ENCODE results near the gene MAB21L1.

MAB21L1 gene

DNA sequence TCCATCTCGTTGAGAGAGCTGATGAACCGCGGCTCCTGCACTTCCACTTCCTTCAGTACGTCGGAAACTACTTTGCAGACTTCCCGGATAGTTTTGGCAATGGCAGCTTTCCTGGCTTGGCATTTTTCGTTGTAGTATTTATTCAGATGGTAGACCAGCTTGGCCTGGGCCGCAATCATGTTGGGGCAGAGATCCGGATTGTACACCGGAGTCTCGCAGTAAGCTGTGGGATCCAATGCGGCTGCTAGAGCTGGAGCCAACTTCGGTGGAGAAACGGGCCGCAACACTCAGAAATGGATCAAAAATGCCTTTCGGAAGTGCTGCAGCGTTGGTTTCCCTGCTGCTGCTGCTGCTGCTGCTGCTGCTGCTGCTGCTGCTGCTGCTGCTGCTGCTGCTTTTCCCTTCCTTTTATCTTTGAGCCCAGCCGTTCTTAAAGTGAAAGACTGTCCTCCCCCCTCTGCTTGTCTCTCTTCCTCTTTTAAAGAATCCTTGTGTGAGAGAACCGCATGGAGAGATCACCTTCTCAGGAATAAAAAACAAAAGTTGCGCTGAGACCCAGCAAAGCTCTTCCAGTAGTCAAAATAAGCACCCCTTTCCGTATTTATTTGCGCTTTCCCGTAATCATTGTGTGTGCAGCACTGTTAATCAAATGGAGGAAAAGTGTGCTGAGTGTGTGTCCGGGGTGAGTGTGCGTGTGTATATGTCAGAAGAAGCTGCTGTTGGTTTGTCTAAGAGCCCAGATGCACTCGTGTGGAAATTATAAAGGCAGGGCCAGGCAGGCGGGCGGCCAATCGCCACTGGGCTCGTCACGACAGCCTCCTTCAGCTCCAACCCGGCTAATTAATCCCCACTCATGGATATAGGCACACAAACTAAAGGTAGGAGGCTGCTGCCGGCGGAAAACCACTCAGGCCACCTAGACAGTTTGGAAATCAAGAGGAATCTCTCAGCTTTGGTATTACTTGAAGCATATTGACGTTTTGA lies at the start of gene MAB21L1:
Gene MAB21L1, minus strand, starts transcription at position 730 of the 984 bp plus-strand sequence. Its CDS starts 551 bp downstream, at position 179.
- peak within 1 kb of the TSS; percentile 45 for H3K27ac ChIP-seq (ENCODE audit: low read depth, low read length)
- H3K27me3 ChIP-seq (ENCODE audit: insufficient read depth, low read length), result no peaks in the 10 kb centered on the region
- peak within 1 kb of the TSS; percentile 97 for H2AFZ ChIP-seq (ENCODE audit: low read length, unreplicated experiment)
- no peaks in the 10 kb centered on the region for H3K36me3 ChIP-seq (ENCODE audit: insufficient read depth, low read length)
- H3K79me2 ChIP-seq (ENCODE audit: control insufficient read depth, insufficient read depth, low read length, unreplicated experiment), result peaks cover 23% of the 10 kb centered on the region
- H3K4me1 ChIP-seq (ENCODE audit: control insufficient read depth, insufficient read depth, low read length, unreplicated experiment), result no peaks in the 10 kb centered on the region
- peak within 1 kb of the TSS; percentile 94 for H3K4me3 ChIP-seq (ENCODE audit: low read depth, low read length)

DNA sequence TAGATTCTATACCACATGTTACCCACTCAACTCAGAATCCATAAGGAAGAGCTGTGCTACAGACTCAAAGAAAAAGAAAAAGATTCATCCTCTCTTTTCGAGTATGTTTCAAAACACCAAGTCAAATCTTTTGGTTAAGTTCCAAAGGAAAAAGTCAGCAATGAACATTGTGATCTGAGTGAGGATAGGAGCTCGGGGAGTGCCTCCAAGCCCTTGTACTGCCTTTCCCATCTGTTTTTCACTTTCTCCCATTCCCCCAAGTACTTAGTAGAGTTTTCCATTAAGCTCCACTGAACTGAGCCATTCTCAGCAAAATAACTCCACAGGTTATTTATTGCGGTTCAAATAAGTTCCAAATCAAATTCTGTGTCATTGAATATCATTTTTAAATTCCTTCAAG lies 47.7 kb upstream of the MAB21L1 start:
- Histone ChIP-seq H3K36me3 (ENCODE audit: insufficient read depth, low read length) (no peaks in the 10 kb centered on the region), H3K27me3 (ENCODE audit: insufficient read depth, low read length) (no peaks in the 10 kb centered on the region), H3K79me2 (ENCODE audit: control insufficient read depth, insufficient read depth, low read length, unreplicated experiment) (no peaks in the 10 kb centered on the region), H3K4me3 (ENCODE audit: low read depth, low read length) (no peak overlapping the region), H3K4me1 (ENCODE audit: control insufficient read depth, insufficient read depth, low read length, unreplicated experiment) (no peaks in the 10 kb centered on the region), H2AFZ (ENCODE audit: low read length, unreplicated experiment) (no peak overlapping the region), H3K27ac (ENCODE audit: low read depth, low read length) (no peak overlapping the region)

GRCh38 chr13:35518337-35518946 lies 42.0 kb upstream of the MAB21L1 start:
- Histone ChIP-seq H3K79me2 (ENCODE audit: control insufficient read depth, insufficient read depth, low read length, unreplicated experiment) (no peaks in the 10 kb centered on the region), H3K4me1 (ENCODE audit: control insufficient read depth, insufficient read depth, low read length, unreplicated experiment) (no peaks in the 10 kb centered on the region), H3K4me3 (ENCODE audit: low read depth, low read length) (no peak overlapping the region), H3K27me3 (ENCODE audit: insufficient read depth, low read length) (no peaks in the 10 kb centered on the region), H2AFZ (ENCODE audit: low read length, unreplicated experiment) (no peak overlapping the region), H3K27ac (ENCODE audit: low read depth, low read length) (no peak overlapping the region), H3K36me3 (ENCODE audit: insufficient read depth, low read length) (no peaks in the 10 kb centered on the region)

DNA sequence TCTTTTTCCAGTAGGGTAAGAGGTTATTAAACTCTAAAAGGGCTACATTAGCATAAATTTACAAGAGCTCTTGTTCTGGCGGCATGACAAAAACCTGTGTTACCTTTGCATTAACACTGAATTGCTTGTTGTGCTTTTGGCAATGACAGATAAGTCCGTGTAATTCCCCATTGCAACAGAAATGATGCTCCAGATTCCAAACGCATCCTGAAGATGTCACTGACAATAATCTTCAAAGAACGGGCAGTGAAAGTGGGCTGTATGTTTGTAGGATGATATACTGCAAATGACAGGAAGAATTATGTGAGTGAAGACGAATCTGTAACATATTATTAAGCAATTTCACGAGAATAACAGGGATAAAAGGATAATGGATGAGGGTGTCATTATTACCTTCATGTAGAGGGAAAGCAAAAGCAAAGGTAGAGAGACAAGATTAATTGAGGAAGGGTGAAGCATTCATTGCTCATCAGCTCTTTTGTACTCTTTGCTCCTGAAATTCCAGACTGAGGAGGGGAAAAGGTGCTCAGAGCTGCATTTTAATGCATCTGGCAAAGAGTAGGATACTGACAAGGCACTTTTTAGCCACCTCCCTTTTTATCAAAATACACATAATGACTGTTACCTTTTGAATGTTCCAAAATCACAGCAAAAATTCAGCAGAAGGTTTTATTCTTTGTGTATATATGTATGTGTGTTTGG lies 38.5 kb upstream of the MAB21L1 start:
- H3K4me3 ChIP-seq (ENCODE audit: low read depth, low read length), result no peak overlapping the region

GRCh38 chr13:35514061-35514477 lies 37.6 kb upstream of the MAB21L1 start:
- no peaks in the 10 kb centered on the region for H3K79me2 ChIP-seq (ENCODE audit: control insufficient read depth, insufficient read depth, low read length, unreplicated experiment)
- no peak overlapping the region for H3K4me3 ChIP-seq (ENCODE audit: low read depth, low read length)
- no peaks in the 10 kb centered on the region for H3K27me3 ChIP-seq (ENCODE audit: insufficient read depth, low read length)
- no peak overlapping the region for H3K27ac ChIP-seq (ENCODE audit: low read depth, low read length)
- H3K36me3 ChIP-seq (ENCODE audit: insufficient read depth, low read length), result no peaks in the 10 kb centered on the region
- no peak overlapping the region for H2AFZ ChIP-seq (ENCODE audit: low read length, unreplicated experiment)
- peaks cover 8% of the 10 kb centered on the region for H3K4me1 ChIP-seq (ENCODE audit: control insufficient read depth, insufficient read depth, low read length, unreplicated experiment)

More for the DNA sequence above, 38.5 kb upstream of the MAB21L1 start:
- Histone ChIP-seq H3K36me3 (ENCODE audit: insufficient read depth, low read length) (no peaks in the 10 kb centered on the region), H3K79me2 (ENCODE audit: control insufficient read depth, insufficient read depth, low read length, unreplicated experiment) (no peaks in the 10 kb centered on the region), H2AFZ (ENCODE audit: low read length, unreplicated experiment) (no peak overlapping the region), H3K4me1 (ENCODE audit: control insufficient read depth, insufficient read depth, low read length, unreplicated experiment) (peaks cover 8% of the 10 kb centered on the region), H3K27ac (ENCODE audit: low read depth, low read length) (no peak overlapping the region), H3K27me3 (ENCODE audit: insufficient read depth, low read length) (no peaks in the 10 kb centered on the region)

DNA sequence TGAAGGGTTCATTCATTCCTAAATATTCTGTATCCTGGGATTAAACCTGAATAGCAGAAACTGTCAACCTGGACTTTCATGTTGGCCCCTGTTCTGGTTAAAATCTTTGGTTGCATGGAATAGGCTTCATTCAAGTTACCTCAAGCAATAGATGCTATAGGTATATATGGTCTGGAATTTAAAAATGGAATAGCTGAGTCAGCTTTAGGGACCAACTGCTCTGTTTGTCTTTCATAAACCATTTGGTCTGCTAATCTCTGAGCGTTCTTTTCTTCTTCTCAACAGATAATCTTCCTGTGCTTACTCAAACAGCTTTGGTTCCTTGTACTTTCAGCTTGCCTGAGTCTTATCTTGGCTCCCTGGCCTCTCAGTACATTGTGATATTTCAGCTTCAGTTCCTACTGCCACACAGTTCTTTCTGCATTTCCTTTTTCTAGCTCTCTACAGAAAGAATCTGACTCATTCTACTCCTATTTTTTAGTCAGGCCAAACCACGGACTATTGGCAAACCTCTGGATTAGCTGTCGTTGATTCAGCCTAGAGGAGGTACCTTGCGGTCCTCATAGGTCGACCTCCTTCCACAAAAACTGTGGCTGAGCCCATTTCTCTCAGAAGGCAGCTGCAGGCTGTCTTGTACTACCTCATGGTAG lies 35.9 kb upstream of the MAB21L1 start:
- no peak overlapping the region for H3K4me3 ChIP-seq (ENCODE audit: low read depth, low read length)
- peak overlapping the region; percentile 52 for H3K27ac ChIP-seq (ENCODE audit: low read depth, low read length)
- peaks cover 8% of the 10 kb centered on the region for H3K4me1 ChIP-seq (ENCODE audit: control insufficient read depth, insufficient read depth, low read length, unreplicated experiment)
- no peaks in the 10 kb centered on the region for H3K36me3 ChIP-seq (ENCODE audit: insufficient read depth, low read length)
- no peak overlapping the region for H2AFZ ChIP-seq (ENCODE audit: low read length, unreplicated experiment)
- no peaks in the 10 kb centered on the region for H3K79me2 ChIP-seq (ENCODE audit: control insufficient read depth, insufficient read depth, low read length, unreplicated experiment)
- H3K27me3 ChIP-seq (ENCODE audit: insufficient read depth, low read length), result no peaks in the 10 kb centered on the region

DNA sequence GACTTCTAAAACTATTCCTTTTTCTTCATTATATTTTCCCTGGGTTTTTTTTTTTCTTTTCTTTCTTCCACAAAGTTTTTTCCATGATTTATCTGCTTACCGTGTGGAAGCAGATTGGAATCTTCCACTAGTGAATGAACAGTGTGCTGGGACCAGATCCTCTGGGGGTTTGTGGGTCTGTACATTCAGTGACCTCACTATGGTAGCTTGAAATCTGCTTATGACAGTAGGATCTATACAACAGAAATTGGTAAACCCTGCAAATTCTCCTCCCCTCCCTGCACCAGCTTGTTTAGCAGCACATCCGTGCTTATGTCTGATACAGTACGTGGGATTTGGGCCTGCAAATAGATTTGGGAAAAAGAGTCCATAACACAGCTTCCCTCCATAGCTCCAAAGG lies 26.0 kb upstream of the MAB21L1 start:
- H3K27me3 ChIP-seq (ENCODE audit: insufficient read depth, low read length), result no peaks in the 10 kb centered on the region
- H3K4me1 ChIP-seq (ENCODE audit: control insufficient read depth, insufficient read depth, low read length, unreplicated experiment), result no peaks in the 10 kb centered on the region
- H3K36me3 ChIP-seq (ENCODE audit: insufficient read depth, low read length), result no peaks in the 10 kb centered on the region
- peak overlapping the region; percentile 32 for H2AFZ ChIP-seq (ENCODE audit: low read length, unreplicated experiment)
- H3K4me3 ChIP-seq (ENCODE audit: low read depth, low read length), result no peak overlapping the region
- H3K27ac ChIP-seq (ENCODE audit: low read depth, low read length), result no peak overlapping the region
- H3K79me2 ChIP-seq (ENCODE audit: control insufficient read depth, insufficient read depth, low read length, unreplicated experiment), result no peaks in the 10 kb centered on the region

DNA sequence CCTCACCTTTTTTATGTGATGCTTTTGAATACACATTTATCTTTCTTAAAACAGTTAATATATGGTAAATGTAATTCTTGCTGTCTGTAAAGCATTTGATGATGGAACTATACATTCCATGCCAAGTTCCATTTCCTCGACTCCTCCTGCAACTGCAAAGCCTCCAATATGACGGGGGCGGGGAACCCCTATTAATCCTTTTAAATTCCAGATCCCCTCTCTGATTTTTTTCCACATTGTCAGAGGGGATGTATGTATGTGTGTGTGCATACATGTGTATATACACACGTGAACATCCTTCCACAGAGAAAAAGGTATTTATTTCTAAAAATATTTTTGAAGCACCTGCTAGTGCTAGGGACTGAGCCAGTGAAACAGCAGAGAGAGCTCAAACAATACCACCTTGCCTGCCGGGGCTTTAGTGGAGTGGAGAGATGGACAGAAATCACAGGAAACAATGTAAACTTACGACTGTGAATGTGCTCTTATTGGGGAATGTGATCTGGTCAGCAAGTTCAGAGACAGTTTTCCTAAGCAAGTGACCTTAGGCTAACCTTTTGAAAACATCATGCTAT lies 25.3 kb upstream of the MAB21L1 start:
- Histone ChIP-seq H3K79me2 (ENCODE audit: control insufficient read depth, insufficient read depth, low read length, unreplicated experiment) (no peaks in the 10 kb centered on the region), H3K27me3 (ENCODE audit: insufficient read depth, low read length) (no peaks in the 10 kb centered on the region), H3K36me3 (ENCODE audit: insufficient read depth, low read length) (no peaks in the 10 kb centered on the region), H2AFZ (ENCODE audit: low read length, unreplicated experiment) (no peak overlapping the region), H3K4me3 (ENCODE audit: low read depth, low read length) (no peak overlapping the region), H3K4me1 (ENCODE audit: control insufficient read depth, insufficient read depth, low read length, unreplicated experiment) (peaks cover 2% of the 10 kb centered on the region), H3K27ac (ENCODE audit: low read depth, low read length) (no peak overlapping the region)

GRCh38 chr13:35500144-35500543 lies 23.7 kb upstream of the MAB21L1 start:
- Histone ChIP-seq H3K27me3 (ENCODE audit: insufficient read depth, low read length) (no peaks in the 10 kb centered on the region), H2AFZ (ENCODE audit: low read length, unreplicated experiment) (no peak overlapping the region), H3K79me2 (ENCODE audit: control insufficient read depth, insufficient read depth, low read length, unreplicated experiment) (no peaks in the 10 kb centered on the region), H3K4me3 (ENCODE audit: low read depth, low read length) (no peak overlapping the region), H3K36me3 (ENCODE audit: insufficient read depth, low read length) (no peaks in the 10 kb centered on the region), H3K27ac (ENCODE audit: low read depth, low read length) (no peak overlapping the region), H3K4me1 (ENCODE audit: control insufficient read depth, insufficient read depth, low read length, unreplicated experiment) (peaks cover 3% of the 10 kb centered on the region)

- no peaks in the 10 kb centered on the region for H3K27me3 ChIP-seq (ENCODE audit: insufficient read depth, low read length)
- H3K36me3 ChIP-seq (ENCODE audit: insufficient read depth, low read length), result no peaks in the 10 kb centered on the region
- H3K4me1 ChIP-seq (ENCODE audit: control insufficient read depth, insufficient read depth, low read length, unreplicated experiment), result peaks cover 3% of the 10 kb centered on the region
- H3K79me2 ChIP-seq (ENCODE audit: control insufficient read depth, insufficient read depth, low read length, unreplicated experiment), result no peaks in the 10 kb centered on the region
- H3K4me3 ChIP-seq (ENCODE audit: low read depth, low read length), result no peak overlapping the region
- no peak overlapping the region for H2AFZ ChIP-seq (ENCODE audit: low read length, unreplicated experiment)
- no peak overlapping the region for H3K27ac ChIP-seq (ENCODE audit: low read depth, low read length)
These were observed 23.2 kb upstream of the MAB21L1 start for GRCh38 chr13:35499676-35500075.
